Neural progenitor cell (in vitro differentiated cells): Measurements from ENCODE around the gene VSIG10. TPM values are rescaled to one million over a fixed set of nuclear protein-coding genes. Genes with fewer than 3 reads are reported as not detected.

ENCODE experiments used
- DNase-seq: peaks from one replicate; pipeline ENCODE4 v3.0.0-alpha.2; 2016; ENCODE audit warnings: low spot score
- H2AFZ ChIP-seq: fragments of 200-600 bp; sonication (generic); replicated peaks from 2 replicates; pipeline ENCODE4 v1.6.1; 2016; ENCODE audit warnings: antibody characterized with exemption
- H3F3A ChIP-seq: fragments of 200-600 bp; sonication (generic); 2 replicates; pipeline ENCODE4 v1.6.1; 2016; ENCODE audit warnings: antibody characterized with exemption, low read depth
- H3K27ac ChIP-seq: fragments of 200-600 bp; sonication (generic); 2 replicates; pipeline ENCODE4 v1.5.1; 2016; ENCODE audit warnings: mild to moderate bottlenecking
- H3K27me3 ChIP-seq: fragments of 200-600 bp; sonication (generic); 2 replicates; pipeline ENCODE4 v1.6.1; 2016; ENCODE audit warnings: mild to moderate bottlenecking, moderate library complexity
- H3K36me3 ChIP-seq: fragments of 200-600 bp; sonication (generic); 2 replicates; pipeline ENCODE4 v1.5.1; 2016
- H3K4me1 ChIP-seq: fragments of 200-600 bp; sonication (generic); 2 replicates; pipeline ENCODE4 v1.6.1; 2016; ENCODE audit warnings: mixed run types
- H3K4me2 ChIP-seq: fragments of 200-600 bp; sonication (generic); 2 replicates; pipeline ENCODE4 v1.6.1; 2016
- H3K4me3 ChIP-seq: fragments of 200-600 bp; sonication (generic); 2 replicates; pipeline ENCODE4 v1.5.1; 2016
- H3K79me2 ChIP-seq: fragments of 200-600 bp; sonication (generic); 2 replicates; pipeline ENCODE4 v1.6.1; 2016; ENCODE audit warnings: low read depth
- H3K9ac ChIP-seq: fragments of 200-600 bp; sonication (generic); 2 replicates; pipeline ENCODE4 v1.6.1; 2016
- H3K9me3 ChIP-seq: fragments of 200-600 bp; sonication (generic); 2 replicates; pipeline ENCODE4 v1.5.1; 2016; ENCODE audit warnings: low read depth
- H4K20me1 ChIP-seq: fragments of 200-600 bp; sonication (generic); 2 replicates; pipeline ENCODE4 v1.6.1; 2016; ENCODE audit warnings: low read depth
- H3K27ac Mint-ChIP-seq: 3 replicates; pipeline ENCODE4 v1.8.0; 2021; ENCODE audit warnings: mixed read lengths
- H3K27me3 Mint-ChIP-seq: 2 replicates; pipeline ENCODE4 v1.8.0; 2022; ENCODE audit warnings: low read depth, mild to moderate bottlenecking, inconsistent platforms, moderate library complexity, mixed read lengths; ENCODE audit not compliant: insufficient read depth
- H3K36me3 Mint-ChIP-seq: 3 replicates; pipeline ENCODE4 v1.8.0; 2021; ENCODE audit warnings: mixed read lengths
- H3K4me1 Mint-ChIP-seq: 3 replicates; pipeline ENCODE4 v1.8.0; 2021; ENCODE audit warnings: mixed read lengths
- H3K4me3 Mint-ChIP-seq: 3 replicates; pipeline ENCODE4 v1.8.0; 2021; ENCODE audit warnings: mild to moderate bottlenecking, moderate library complexity, mixed read lengths
- H3K9me3 Mint-ChIP-seq: 3 replicates; pipeline ENCODE4 v1.8.0; 2020; ENCODE audit warnings: mixed read lengths
- EZH2 ChIP-seq: fragments of 200-600 bp; sonication (generic); IDR thresholded peaks from 2 replicates; pipeline ENCODE4 v1.6.1; 2017; ENCODE audit warnings: antibody characterized with exemption, mild to moderate bottlenecking, moderate library complexity
- EZH2phosphoT487 ChIP-seq: fragments of 200-600 bp; sonication (generic); IDR thresholded peaks from 2 replicates; pipeline ENCODE4 v1.6.1; 2017; ENCODE audit warnings: antibody characterized with exemption
- total RNA-seq: library from RNA; depleted of rRNA; stranded (reverse); fragments of >200 nt; gene quantifications from 2 replicates; pipeline ENCODE4 v1.2.3, GENCODE V29; 2015; ENCODE audit warnings: low replicate concordance
- TF ChIP-seq, protein P1 (sequence below): fragments of 200-600 bp; sonication (generic); IDR thresholded peaks from 2 replicates; pipeline ENCODE4 v1.5.1; 2017; ENCODE audit warnings: antibody characterized with exemption, mild to moderate bottlenecking

VSIG10 gene
- total RNA-seq, 1 donor from 2014 or later, result 22.6 TPM

DNA sequence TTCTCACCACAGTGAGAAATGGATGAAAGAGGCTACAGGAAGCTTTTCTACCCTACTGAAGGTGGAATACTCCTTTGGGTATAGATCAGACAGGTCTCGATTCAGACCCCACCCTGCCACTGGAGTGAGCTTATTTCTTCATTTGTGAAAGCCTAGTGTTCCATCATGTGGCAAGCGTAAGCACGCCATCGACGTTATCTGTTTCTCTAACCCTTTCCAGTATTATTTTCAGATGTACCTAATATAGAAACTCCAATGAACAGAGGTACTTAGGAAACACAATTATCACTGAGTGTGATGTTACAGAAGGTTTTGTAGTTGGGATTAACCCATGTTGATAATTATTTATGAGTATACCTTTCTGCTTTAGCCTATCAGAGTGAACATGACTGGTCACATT is 44.5 kb upstream of the VSIG10 start:
- Histone ChIP-seq H3K79me2 (peaks cover 2% of the 10 kb centered on the region), H3K4me3 (no peak overlapping the region), H2AFZ (no peak overlapping the region), H3K27me3 (no peaks in the 10 kb centered on the region), H3K4me2 (no peak overlapping the region), H4K20me1 (peaks cover 5% of the 10 kb centered on the region), H3K36me3 (peaks cover 3% of the 10 kb centered on the region), H3K4me1 (no peaks in the 10 kb centered on the region), H3K27ac (no peak overlapping the region), H3F3A (no peaks in the 10 kb centered on the region), H3K9me3 (no peaks in the 10 kb centered on the region), H3K9ac (no peak overlapping the region)
- Mint-ChIP-seq H3K36me3 (peaks cover 25% of the 10 kb centered on the region), H3K4me1 (no peaks in the 10 kb centered on the region), H3K4me3 (no peak overlapping the region), H3K27me3 (no peaks in the 10 kb centered on the region), H3K9me3 (no peaks in the 10 kb centered on the region), H3K27ac (no peak overlapping the region)
- TF ChIP-seq EZH2phosphoT487, result no peak
- no peak for TF ChIP-seq EZH2
- DNase-seq, result no peak

DNA sequence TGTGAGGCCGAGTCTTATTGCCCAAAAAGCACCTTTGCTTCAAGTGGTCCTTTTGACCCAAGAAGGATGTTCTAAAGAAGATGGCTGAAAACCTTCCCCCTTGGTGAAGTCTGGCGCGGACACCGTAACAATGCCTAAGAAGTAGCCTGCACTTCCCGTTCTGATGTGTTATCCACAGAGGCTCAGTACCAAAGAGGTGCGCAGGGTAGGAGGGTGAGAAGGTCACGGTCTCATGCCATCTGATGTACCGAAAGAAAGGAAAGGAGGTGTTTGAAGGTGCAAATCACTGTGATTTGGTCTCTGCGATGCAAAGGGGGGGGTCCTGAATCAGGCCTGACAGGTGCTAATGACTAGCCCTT is 42.0 kb upstream of the VSIG10 start:
- TF ChIP-seq, protein P1, sequence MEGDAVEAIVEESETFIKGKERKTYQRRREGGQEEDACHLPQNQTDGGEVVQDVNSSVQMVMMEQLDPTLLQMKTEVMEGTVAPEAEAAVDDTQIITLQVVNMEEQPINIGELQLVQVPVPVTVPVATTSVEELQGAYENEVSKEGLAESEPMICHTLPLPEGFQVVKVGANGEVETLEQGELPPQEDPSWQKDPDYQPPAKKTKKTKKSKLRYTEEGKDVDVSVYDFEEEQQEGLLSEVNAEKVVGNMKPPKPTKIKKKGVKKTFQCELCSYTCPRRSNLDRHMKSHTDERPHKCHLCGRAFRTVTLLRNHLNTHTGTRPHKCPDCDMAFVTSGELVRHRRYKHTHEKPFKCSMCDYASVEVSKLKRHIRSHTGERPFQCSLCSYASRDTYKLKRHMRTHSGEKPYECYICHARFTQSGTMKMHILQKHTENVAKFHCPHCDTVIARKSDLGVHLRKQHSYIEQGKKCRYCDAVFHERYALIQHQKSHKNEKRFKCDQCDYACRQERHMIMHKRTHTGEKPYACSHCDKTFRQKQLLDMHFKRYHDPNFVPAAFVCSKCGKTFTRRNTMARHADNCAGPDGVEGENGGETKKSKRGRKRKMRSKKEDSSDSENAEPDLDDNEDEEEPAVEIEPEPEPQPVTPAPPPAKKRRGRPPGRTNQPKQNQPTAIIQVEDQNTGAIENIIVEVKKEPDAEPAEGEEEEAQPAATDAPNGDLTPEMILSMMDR, result no peak
- TF ChIP-seq EZH2phosphoT487, result no peak
- no peak for TF ChIP-seq EZH2
- no peak overlapping the region for H3K4me2 ChIP-seq
- peaks cover 7% of the 10 kb centered on the region for H3K36me3 ChIP-seq
- no peak for DNase-seq
- no peak overlapping the region for H2AFZ ChIP-seq
- Mint-ChIP-seq H3K27me3 (peaks cover 2% of the 10 kb centered on the region), H3K9me3 (no peaks in the 10 kb centered on the region), H3K4me3 (no peak overlapping the region), H3K36me3 (peaks cover 36% of the 10 kb centered on the region), H3K27ac (no peak overlapping the region), H3K4me1 (no peaks in the 10 kb centered on the region)
- no peak overlapping the region for H3K4me3 ChIP-seq
- no peaks in the 10 kb centered on the region for H3K4me1 ChIP-seq
- H3K27me3 ChIP-seq, result no peaks in the 10 kb centered on the region
- no peaks in the 10 kb centered on the region for H3F3A ChIP-seq
- no peak overlapping the region for H3K27ac ChIP-seq
- no peaks in the 10 kb centered on the region for H3K9me3 ChIP-seq
- H4K20me1 ChIP-seq, result peaks cover 5% of the 10 kb centered on the region
- H3K9ac ChIP-seq, result no peak overlapping the region
- peaks cover 7% of the 10 kb centered on the region for H3K79me2 ChIP-seq

DNA sequence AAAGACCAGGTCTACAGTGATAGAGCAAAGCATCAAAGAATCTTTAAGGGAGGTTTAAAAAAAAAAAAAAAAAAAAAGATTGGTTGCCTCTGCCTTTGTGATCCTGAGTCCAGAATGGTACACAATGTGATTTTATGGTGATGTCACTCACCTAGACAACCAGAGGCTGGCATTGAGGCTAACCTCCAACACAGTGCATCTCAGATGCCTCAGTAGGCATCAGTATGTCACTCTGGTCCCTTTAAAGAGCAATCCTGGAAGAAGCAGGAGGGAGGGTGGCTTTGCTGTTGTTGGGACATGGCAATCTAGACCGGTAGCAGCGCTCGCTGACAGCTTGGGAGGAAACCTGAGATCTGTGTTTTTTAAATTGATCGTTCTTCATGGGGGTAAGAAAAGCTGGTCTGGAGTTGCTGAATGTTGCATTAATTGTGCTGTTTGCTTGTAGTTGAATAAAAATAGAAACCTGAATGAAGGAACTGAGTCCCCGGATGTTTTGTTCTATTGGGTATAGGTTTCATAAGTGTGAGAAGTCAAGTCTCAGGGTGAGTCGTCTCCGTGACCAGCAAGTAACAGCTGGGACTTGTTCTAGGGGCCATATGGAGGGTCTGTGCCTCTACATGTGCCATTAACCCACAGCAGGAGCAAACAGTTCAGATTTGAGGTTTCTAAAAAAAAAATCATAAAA is 41.4 kb upstream of the VSIG10 start:
- Mint-ChIP-seq H3K4me1 (no peaks in the 10 kb centered on the region), H3K9me3 (no peaks in the 10 kb centered on the region), H3K36me3 (peaks cover 38% of the 10 kb centered on the region), H3K27ac (peak overlapping the region; percentile 46), H3K4me3 (peak overlapping the region; percentile 38), H3K27me3 (peaks cover 2% of the 10 kb centered on the region)
- no peak overlapping the region for H3K4me3 ChIP-seq
- peaks cover 7% of the 10 kb centered on the region for H3K36me3 ChIP-seq
- H3K79me2 ChIP-seq, result peaks cover 7% of the 10 kb centered on the region
- no peak for DNase-seq
- H2AFZ ChIP-seq, result no peak overlapping the region
- no peak for TF ChIP-seq EZH2phosphoT487
- no peak for TF ChIP-seq EZH2
- TF ChIP-seq, protein P1, result no peak
- H3F3A ChIP-seq, result no peaks in the 10 kb centered on the region
- no peak overlapping the region for H3K4me2 ChIP-seq
- no peaks in the 10 kb centered on the region for H3K27me3 ChIP-seq
- H3K4me1 ChIP-seq, result no peaks in the 10 kb centered on the region
- H4K20me1 ChIP-seq, result peaks cover 5% of the 10 kb centered on the region
- no peak overlapping the region for H3K9ac ChIP-seq
- no peaks in the 10 kb centered on the region for H3K9me3 ChIP-seq
- H3K27ac ChIP-seq, result no peak overlapping the region

DNA sequence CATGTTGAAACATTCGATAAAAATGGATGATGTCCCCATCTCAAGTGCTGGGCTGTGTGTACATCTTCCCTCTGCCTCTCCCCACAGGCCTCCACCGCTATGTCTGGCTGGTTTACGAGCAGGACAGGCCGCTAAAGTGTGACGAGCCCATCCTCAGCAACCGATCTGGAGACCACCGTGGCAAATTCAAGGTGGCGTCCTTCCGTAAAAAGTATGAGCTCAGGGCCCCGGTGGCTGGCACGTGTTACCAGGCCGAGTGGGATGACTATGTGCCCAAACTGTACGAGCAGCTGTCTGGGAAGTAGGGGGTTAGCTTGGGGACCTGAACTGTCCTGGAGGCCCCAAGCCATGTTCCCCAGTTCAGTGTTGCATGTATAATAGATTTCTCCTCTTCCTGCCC is 40.7 kb upstream of the VSIG10 start:
- Mint-ChIP-seq H3K27ac (no peak overlapping the region), H3K4me1 (no peaks in the 10 kb centered on the region), H3K27me3 (peaks cover 2% of the 10 kb centered on the region), H3K4me3 (no peak overlapping the region), H3K36me3 (peaks cover 45% of the 10 kb centered on the region), H3K9me3 (no peaks in the 10 kb centered on the region)
- Histone ChIP-seq H3K4me1 (no peaks in the 10 kb centered on the region), H3F3A (no peaks in the 10 kb centered on the region), H3K9ac (no peak overlapping the region), H3K79me2 (peaks cover 7% of the 10 kb centered on the region), H3K9me3 (no peaks in the 10 kb centered on the region), H2AFZ (no peak overlapping the region), H3K27me3 (no peaks in the 10 kb centered on the region), H3K4me3 (no peak overlapping the region), H3K36me3 (peaks cover 7% of the 10 kb centered on the region), H3K4me2 (no peak overlapping the region), H4K20me1 (peaks cover 6% of the 10 kb centered on the region), H3K27ac (no peak overlapping the region)
- TF ChIP-seq, protein P1, result no peak
- TF ChIP-seq EZH2phosphoT487 (no peak), EZH2 (no peak)
- DNase-seq, result no peak
